HCT116 (cell line): ENCODE measurements around the gene ZBTB20.

ENCODE experiments used
- ELF1 ChIP-seq: IDR thresholded peaks from 2 replicates; pipeline ENCODE4 v1.6.1; 2012; ENCODE audit warnings: low read depth, borderline replicate concordance
- RAD21 ChIP-seq: IDR thresholded peaks from 2 replicates; pipeline ENCODE4 v1.6.1; 2012; ENCODE audit warnings: low read depth, mild to moderate bottlenecking
- SP1 ChIP-seq: IDR thresholded peaks from 2 replicates; pipeline ENCODE4 v1.6.1; 2012; ENCODE audit warnings: low read depth
- SRF ChIP-seq: IDR thresholded peaks from 2 replicates; pipeline ENCODE4 v1.6.1; 2012; ENCODE audit warnings: low read depth
- TF ChIP-seq, protein P1 (sequence below): IDR thresholded peaks from 2 replicates; pipeline ENCODE4 v1.6.1; 2012
- TF ChIP-seq, protein P2 (sequence below), 3 experiments: fragments of 200-600 bp in 1 of 3; sonication (generic) in 1 of 3; IDR thresholded peaks in 2 of 3; conservative IDR thresholded peaks in 1 of 3; 2 replicates each; pipeline ENCODE4 v1.5.1; 2012 to 2017; ENCODE audit warnings: low read depth in 2 of 3, low read length in 2 of 3, antibody characterized with exemption in 1 of 3, borderline replicate concordance in 1 of 3, control low read depth in 1 of 3, mild to moderate bottlenecking in 1 of 3, mixed read lengths in 1 of 3, mixed run types in 1 of 3, moderate library complexity in 1 of 3; ENCODE audit not compliant: insufficient read depth in 1 of 3

DNA sequence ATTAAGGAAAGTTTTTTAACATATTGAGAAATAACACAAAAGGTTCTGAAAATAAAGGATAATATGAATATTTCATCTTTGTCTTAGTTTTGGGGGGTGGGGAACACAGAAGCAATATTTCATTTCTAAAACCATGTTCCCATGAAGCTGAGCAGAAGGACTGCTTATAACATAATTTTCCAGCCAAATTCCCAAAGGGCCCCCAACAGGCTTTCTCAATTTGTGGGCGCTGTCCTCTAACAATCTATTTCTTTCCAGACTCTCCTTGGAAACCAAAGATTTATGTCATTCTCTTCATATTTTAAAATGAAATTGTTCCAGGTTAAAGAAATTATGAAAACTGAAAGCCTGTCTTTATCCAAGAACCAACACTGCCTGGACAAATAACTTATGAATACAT, 273.5 kb downstream of the ZBTB20 start:
- TF ChIP-seq, protein P1, sequence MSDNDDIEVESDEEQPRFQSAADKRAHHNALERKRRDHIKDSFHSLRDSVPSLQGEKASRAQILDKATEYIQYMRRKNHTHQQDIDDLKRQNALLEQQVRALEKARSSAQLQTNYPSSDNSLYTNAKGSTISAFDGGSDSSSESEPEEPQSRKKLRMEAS: no peak
- TF ChIP-seq, protein P2, sequence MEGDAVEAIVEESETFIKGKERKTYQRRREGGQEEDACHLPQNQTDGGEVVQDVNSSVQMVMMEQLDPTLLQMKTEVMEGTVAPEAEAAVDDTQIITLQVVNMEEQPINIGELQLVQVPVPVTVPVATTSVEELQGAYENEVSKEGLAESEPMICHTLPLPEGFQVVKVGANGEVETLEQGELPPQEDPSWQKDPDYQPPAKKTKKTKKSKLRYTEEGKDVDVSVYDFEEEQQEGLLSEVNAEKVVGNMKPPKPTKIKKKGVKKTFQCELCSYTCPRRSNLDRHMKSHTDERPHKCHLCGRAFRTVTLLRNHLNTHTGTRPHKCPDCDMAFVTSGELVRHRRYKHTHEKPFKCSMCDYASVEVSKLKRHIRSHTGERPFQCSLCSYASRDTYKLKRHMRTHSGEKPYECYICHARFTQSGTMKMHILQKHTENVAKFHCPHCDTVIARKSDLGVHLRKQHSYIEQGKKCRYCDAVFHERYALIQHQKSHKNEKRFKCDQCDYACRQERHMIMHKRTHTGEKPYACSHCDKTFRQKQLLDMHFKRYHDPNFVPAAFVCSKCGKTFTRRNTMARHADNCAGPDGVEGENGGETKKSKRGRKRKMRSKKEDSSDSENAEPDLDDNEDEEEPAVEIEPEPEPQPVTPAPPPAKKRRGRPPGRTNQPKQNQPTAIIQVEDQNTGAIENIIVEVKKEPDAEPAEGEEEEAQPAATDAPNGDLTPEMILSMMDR (IDR thresholded peaks at IDR 0.05 in 2 of 3, conservative IDR thresholded peaks at IDR 0.05 in 1 of 3; ENCODE audit: borderline replicate concordance in 1 of 3, insufficient read depth in 1 of 3, low read depth in 2 of 3, low read length in 2 of 3): no peak
- TF ChIP-seq SP1: no peak
- no peak for TF ChIP-seq SRF
- TF ChIP-seq RAD21: no peak
- TF ChIP-seq ELF1: no peak
